ENCODE measurements around the gene TBC1D20.

TBC1D20 gene

GRCh38 chr20:420166-420620 lies 42.1 kb downstream of the TBC1D20 start:
- Histone ChIP-seq H3K9me3 (ENCODE audit: control insufficient read depth, insufficient read depth, low read length) (no peaks in the 10 kb centered on the region), H3K9ac (ENCODE audit: low read depth, low read length) (no peak overlapping the region), H3K4me3 (ENCODE audit: low read depth, low read length) (no peak overlapping the region), H3K27me3 (ENCODE audit: control insufficient read depth, insufficient read depth, low read length) (no peaks in the 10 kb centered on the region), H3K4me1 (ENCODE audit: control insufficient read depth, insufficient read depth, low read length) (no peaks in the 10 kb centered on the region), H3K36me3 (ENCODE audit: control insufficient read depth, insufficient read depth, low read length) (peaks cover 32% of the 10 kb centered on the region)

- Histone ChIP-seq H3K4me1 (ENCODE audit: control insufficient read depth, insufficient read depth, low read length) (no peaks in the 10 kb centered on the region), H3K9me3 (ENCODE audit: control insufficient read depth, insufficient read depth, low read length) (no peaks in the 10 kb centered on the region), H3K36me3 (ENCODE audit: control insufficient read depth, insufficient read depth, low read length) (peaks cover 32% of the 10 kb centered on the region), H3K9ac (ENCODE audit: low read depth, low read length) (no peak overlapping the region), H3K4me3 (ENCODE audit: low read depth, low read length) (no peak overlapping the region), H3K27me3 (ENCODE audit: control insufficient read depth, insufficient read depth, low read length) (no peaks in the 10 kb centered on the region)
Observed at GRCh38 chr20:419556-420165, 42.7 kb downstream of the TBC1D20 start.

- H3K36me3 ChIP-seq (ENCODE audit: control insufficient read depth, insufficient read depth, low read length): peaks cover 32% of the 10 kb centered on the region
- H3K9me3 ChIP-seq (ENCODE audit: control insufficient read depth, insufficient read depth, low read length): no peaks in the 10 kb centered on the region
- no peaks in the 10 kb centered on the region for H3K27me3 ChIP-seq (ENCODE audit: control insufficient read depth, insufficient read depth, low read length)
- H3K9ac ChIP-seq (ENCODE audit: low read depth, low read length): no peak overlapping the region
- no peak overlapping the region for H3K4me3 ChIP-seq (ENCODE audit: low read depth, low read length)
- H3K4me1 ChIP-seq (ENCODE audit: control insufficient read depth, insufficient read depth, low read length): no peaks in the 10 kb centered on the region
Observed at GRCh38 chr20:418858-419365, 43.4 kb downstream of the TBC1D20 start.

- no peaks in the 10 kb centered on the region for H3K4me1 ChIP-seq (ENCODE audit: control insufficient read depth, insufficient read depth, low read length)
- H3K36me3 ChIP-seq (ENCODE audit: control insufficient read depth, insufficient read depth, low read length): peaks cover 32% of the 10 kb centered on the region
- H3K4me3 ChIP-seq (ENCODE audit: low read depth, low read length): no peak overlapping the region
- no peaks in the 10 kb centered on the region for H3K9me3 ChIP-seq (ENCODE audit: control insufficient read depth, insufficient read depth, low read length)
- H3K9ac ChIP-seq (ENCODE audit: low read depth, low read length): no peak overlapping the region
- no peaks in the 10 kb centered on the region for H3K27me3 ChIP-seq (ENCODE audit: control insufficient read depth, insufficient read depth, low read length)
Observed at GRCh38 chr20:417801-418342, 44.5 kb downstream of the TBC1D20 start.

- H3K4me3 ChIP-seq (ENCODE audit: low read depth, low read length): no peak overlapping the region
Observed at GRCh38 chr20:416950-417800, 45.2 kb downstream of the TBC1D20 start.

GRCh38 chr20:415820-416322 lies 46.5 kb downstream of the TBC1D20 start:
- Histone ChIP-seq H3K4me1 (ENCODE audit: control insufficient read depth, insufficient read depth, low read length) (no peaks in the 10 kb centered on the region), H3K9me3 (ENCODE audit: control insufficient read depth, insufficient read depth, low read length) (no peaks in the 10 kb centered on the region), H3K4me3 (ENCODE audit: low read depth, low read length) (no peak overlapping the region), H3K27me3 (ENCODE audit: control insufficient read depth, insufficient read depth, low read length) (no peaks in the 10 kb centered on the region), H3K9ac (ENCODE audit: low read depth, low read length) (no peak overlapping the region), H3K36me3 (ENCODE audit: control insufficient read depth, insufficient read depth, low read length) (peaks cover 18% of the 10 kb centered on the region)

More at GRCh38 chr20:416950-417800, 45.2 kb downstream of the TBC1D20 start:
- no peaks in the 10 kb centered on the region for H3K9me3 ChIP-seq (ENCODE audit: control insufficient read depth, insufficient read depth, low read length)
- no peak overlapping the region for H3K9ac ChIP-seq (ENCODE audit: low read depth, low read length)
- H3K27me3 ChIP-seq (ENCODE audit: control insufficient read depth, insufficient read depth, low read length): no peaks in the 10 kb centered on the region
- peaks cover 27% of the 10 kb centered on the region for H3K36me3 ChIP-seq (ENCODE audit: control insufficient read depth, insufficient read depth, low read length)
- H3K4me1 ChIP-seq (ENCODE audit: control insufficient read depth, insufficient read depth, low read length): no peaks in the 10 kb centered on the region

- Histone ChIP-seq H3K4me3 (ENCODE audit: low read depth, low read length) (no peak overlapping the region), H3K36me3 (ENCODE audit: control insufficient read depth, insufficient read depth, low read length) (peaks cover 4% of the 10 kb centered on the region), H3K4me1 (ENCODE audit: control insufficient read depth, insufficient read depth, low read length) (peaks cover 5% of the 10 kb centered on the region), H3K9ac (ENCODE audit: low read depth, low read length) (no peak overlapping the region), H3K27me3 (ENCODE audit: control insufficient read depth, insufficient read depth, low read length) (no peaks in the 10 kb centered on the region), H3K9me3 (ENCODE audit: control insufficient read depth, insufficient read depth, low read length) (no peaks in the 10 kb centered on the region)
Observed at GRCh38 chr20:414161-414560, 48.2 kb downstream of the TBC1D20 start.

- Histone ChIP-seq H3K9ac (ENCODE audit: low read depth, low read length) (no peak overlapping the region), H3K27me3 (ENCODE audit: control insufficient read depth, insufficient read depth, low read length) (no peaks in the 10 kb centered on the region), H3K9me3 (ENCODE audit: control insufficient read depth, insufficient read depth, low read length) (no peaks in the 10 kb centered on the region), H3K4me3 (ENCODE audit: low read depth, low read length) (no peak overlapping the region), H3K4me1 (ENCODE audit: control insufficient read depth, insufficient read depth, low read length) (peaks cover 5% of the 10 kb centered on the region), H3K36me3 (ENCODE audit: control insufficient read depth, insufficient read depth, low read length) (peaks cover 5% of the 10 kb centered on the region)
Observed at GRCh38 chr20:412081-412480, 50.3 kb downstream of the TBC1D20 start.

- no peak overlapping the region for H3K9ac ChIP-seq (ENCODE audit: low read depth, low read length)
- peaks cover 10% of the 10 kb centered on the region for H3K4me1 ChIP-seq (ENCODE audit: control insufficient read depth, insufficient read depth, low read length)
- peaks cover 5% of the 10 kb centered on the region for H3K36me3 ChIP-seq (ENCODE audit: control insufficient read depth, insufficient read depth, low read length)
- no peak overlapping the region for H3K4me3 ChIP-seq (ENCODE audit: low read depth, low read length)
- H3K9me3 ChIP-seq (ENCODE audit: control insufficient read depth, insufficient read depth, low read length): no peaks in the 10 kb centered on the region
- no peaks in the 10 kb centered on the region for H3K27me3 ChIP-seq (ENCODE audit: control insufficient read depth, insufficient read depth, low read length)
Observed at GRCh38 chr20:409697-410559, 52.4 kb downstream of the TBC1D20 start.

GRCh38 chr20:408843-409696 lies 53.3 kb downstream of the TBC1D20 start:
- no peaks in the 10 kb centered on the region for H3K27me3 ChIP-seq (ENCODE audit: control insufficient read depth, insufficient read depth, low read length)
- peaks cover 10% of the 10 kb centered on the region for H3K4me1 ChIP-seq (ENCODE audit: control insufficient read depth, insufficient read depth, low read length)
- peak overlapping the region; percentile 77 for H3K9ac ChIP-seq (ENCODE audit: low read depth, low read length)
- H3K4me3 ChIP-seq (ENCODE audit: low read depth, low read length): peak overlapping the region; percentile 93
- H3K9me3 ChIP-seq (ENCODE audit: control insufficient read depth, insufficient read depth, low read length): no peaks in the 10 kb centered on the region
- peaks cover 5% of the 10 kb centered on the region for H3K36me3 ChIP-seq (ENCODE audit: control insufficient read depth, insufficient read depth, low read length)
